SK-N-SH (cell line): ENCODE data around the gene PDE6B.

ENCODE experiments used
- CTCF ChIP-seq: fragments of 200-600 bp; sonication (generic); IDR thresholded peaks from 2 replicates; pipeline ENCODE4 v1.6.1; 2017; ENCODE audit warnings: antibody characterized with exemption, mild to moderate bottlenecking, moderate library complexity
- EP300 ChIP-seq, 2 experiments: IDR thresholded peaks; 2 replicates each; pipeline versions ENCODE4 v1.4.0 to v1.6.1; 2012; ENCODE audit warnings: borderline replicate concordance in 1 of 2, low read depth in 1 of 2, low read length in 1 of 2
- FOXM1 ChIP-seq: IDR thresholded peaks from 2 replicates; pipeline ENCODE4 v1.4.0; 2012; ENCODE audit warnings: low read depth, mild to moderate bottlenecking
- JUND ChIP-seq: IDR thresholded peaks from 2 replicates; pipeline ENCODE4 v1.4.0; 2012
- NFIC ChIP-seq: IDR thresholded peaks from 2 replicates; pipeline ENCODE4 v1.4.0; 2012; ENCODE audit warnings: borderline replicate concordance
- POLR2AphosphoS5 ChIP-seq: IDR thresholded peaks from 2 replicates; pipeline ENCODE4 v1.6.1; 2012; ENCODE audit warnings: low read depth, low read length
- SIN3A ChIP-seq: IDR thresholded peaks from 2 replicates; pipeline ENCODE4 v1.6.1; 2012; ENCODE audit warnings: low read depth, mild to moderate bottlenecking, low read length, moderate library complexity, borderline replicate concordance
- TEAD4 ChIP-seq: IDR thresholded peaks from 2 replicates; pipeline ENCODE4 v1.4.0; 2012; ENCODE audit warnings: mild to moderate bottlenecking, borderline replicate concordance; ENCODE audit not compliant: insufficient read depth
- TF ChIP-seq, protein P1 (sequence below): IDR thresholded peaks from 2 replicates; pipeline ENCODE4 v1.4.0; 2012; ENCODE audit warnings: low read depth

GRCh38 chr4:633406-633805 is 8.0 kb downstream of the PDE6B start:
- TF ChIP-seq POLR2AphosphoS5 (no peak), CTCF (no peak), FOXM1 (no peak), NFIC (no peak), SIN3A (no peak), JUND (no peak), TEAD4 (no peak), EP300 (IDR thresholded peaks at IDR 0.05; ENCODE audit: borderline replicate concordance in 1 of 2, low read depth in 1 of 2, low read length in 1 of 2) (no peak)
- TF ChIP-seq, protein P1, sequence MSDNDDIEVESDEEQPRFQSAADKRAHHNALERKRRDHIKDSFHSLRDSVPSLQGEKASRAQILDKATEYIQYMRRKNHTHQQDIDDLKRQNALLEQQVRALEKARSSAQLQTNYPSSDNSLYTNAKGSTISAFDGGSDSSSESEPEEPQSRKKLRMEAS: no peak
